CD4-positive, CD25-positive, alpha-beta regulatory T cell (primary cell): ENCODE results near the gene PCNX4. TPM values are rescaled to one million over a fixed set of nuclear protein-coding genes. Genes with fewer than 3 reads are reported as not detected.
A peak's percentile ranks its signal among the peaks of the same experiment; 100 is the strongest.

Experiments
- ATAC-seq, 2 donors: fragments of 150-1000 bp; cut with Tn5 transposase; one replicate each; pipeline ENCODE4 v1.10.0; 2021; ENCODE audit warnings: low read depth in 2 of 2, moderate number of reproducible peaks in 2 of 2, moderate library complexity in 1 of 2
- DNase-seq, 3 donors: peaks; one replicate each; pipeline versions ENCODE4 v3.0.0 to v3.0.0-alpha.2; 2012 to 2022; ENCODE audit warnings: mixed read lengths in 1 of 3
- H3K27ac ChIP-seq: one replicate; pipeline ENCODE4 v1.7.0; 2013; ENCODE audit warnings: mild to moderate bottlenecking, low read length; ENCODE audit not compliant: insufficient read depth, poor library complexity, severe bottlenecking
- H3K27me3 ChIP-seq: one replicate; pipeline ENCODE4 v1.7.0; 2013; ENCODE audit warnings: low read length; ENCODE audit not compliant: control insufficient read depth, insufficient read depth
- H3K36me3 ChIP-seq: one replicate; pipeline ENCODE4 v1.7.0; 2013; ENCODE audit warnings: mild to moderate bottlenecking, low read length, moderate library complexity; ENCODE audit not compliant: control insufficient read depth, insufficient read depth
- H3K4me1 ChIP-seq: 2 replicates; pipeline ENCODE4 v1.7.0; 2013; ENCODE audit warnings: mild to moderate bottlenecking, low read length; ENCODE audit not compliant: insufficient read depth, control insufficient read depth, poor library complexity, severe bottlenecking
- H3K4me3 ChIP-seq: one replicate; pipeline ENCODE4 v1.7.0; 2013; ENCODE audit warnings: low read depth, mild to moderate bottlenecking, low read length, moderate library complexity
- H3K9me3 ChIP-seq, 2 experiments: 1 replicate in 1 of 2; 2 replicates in 1 of 2; pipeline ENCODE4 v1.7.0; 2013; ENCODE audit warnings: low read length in 2 of 2, mild to moderate bottlenecking in 1 of 2, moderate library complexity in 1 of 2; ENCODE audit not compliant: control insufficient read depth in 2 of 2
- H3K27ac Mint-ChIP-seq, 3 donors: one replicate each; pipeline ENCODE4 v1.8.0; 2020 to 2022; ENCODE audit warnings: mild to moderate bottlenecking in 3 of 3, mixed read lengths in 3 of 3, moderate library complexity in 2 of 3
- H3K27me3 Mint-ChIP-seq: one replicate; pipeline ENCODE4 v1.8.0; 2022; ENCODE audit warnings: mild to moderate bottlenecking, mixed read lengths
- H3K36me3 Mint-ChIP-seq: one replicate; pipeline ENCODE4 v1.8.0; 2020; ENCODE audit warnings: mixed read lengths
- H3K4me1 Mint-ChIP-seq, 4 donors: one replicate each; pipeline ENCODE4 v1.8.0; 2020 to 2022; ENCODE audit warnings: mixed read lengths in 4 of 4, mild to moderate bottlenecking in 1 of 4
- H3K4me3 Mint-ChIP-seq, 4 donors: one replicate each; pipeline ENCODE4 v1.8.0; 2020 to 2022; ENCODE audit warnings: mild to moderate bottlenecking in 4 of 4, mixed read lengths in 4 of 4, moderate library complexity in 3 of 4
- H3K9me3 Mint-ChIP-seq, 7 donors: one replicate each; pipeline ENCODE4 v1.8.0; 2020 to 2022; ENCODE audit warnings: mixed read lengths in 7 of 7, mild to moderate bottlenecking in 3 of 7, moderate library complexity in 2 of 7
- polyA plus RNA-seq, 4 donors: library from polyadenylated mRNA; unstranded; fragments of 300-500 nt; fragmentation: Illumina TruSeq; gene quantifications; one replicate each; pipeline ENCODE4 v1.2.3, GENCODE V29; 2021
- total RNA-seq: library from RNA; stranded (reverse); gene quantifications from one replicate; pipeline ENCODE4 v1.2.3, GENCODE V29; 2022

PCNX4 gene
- total and polyA plus RNA-seq, 5 donors from 2014 or later, result 14.1 to 34.7 (median 17.9) TPM

GRCh38 chr14:60184146-60184904, 92.6 kb downstream of the PCNX4 start:
- H3K27me3 Mint-ChIP-seq, result peaks cover 11% of the 10 kb centered on the region
- Histone ChIP-seq H3K9me3 (peaks cover 0 to 2% of the 10 kb centered on the region in 2 experiments), H3K4me3 (peak overlapping the region; percentile 94), H3K27me3 (no peaks in the 10 kb centered on the region), H3K4me1 (peaks cover 5% of the 10 kb centered on the region), H3K27ac (peak overlapping the region; percentile 52), H3K36me3 (no peaks in the 10 kb centered on the region)
- peak overlapping the region; percentile 75 to 87 (median 84) for H3K27ac Mint-ChIP-seq
- peak; percentile 57 to 67 for ATAC-seq
- peak; percentile 26 to 85 (median 78) for DNase-seq
- no peaks in the 10 kb centered on the region for H3K36me3 Mint-ChIP-seq
- peaks cover 0 to 15% (median 9%) of the 10 kb centered on the region in 4 donors for H3K4me1 Mint-ChIP-seq
- H3K9me3 Mint-ChIP-seq, result peaks cover 0 to 14% (median 0%) of the 10 kb centered on the region in 7 donors
- peak overlapping the region; percentile 20 to 96 (median 82) for H3K4me3 Mint-ChIP-seq

DNA sequence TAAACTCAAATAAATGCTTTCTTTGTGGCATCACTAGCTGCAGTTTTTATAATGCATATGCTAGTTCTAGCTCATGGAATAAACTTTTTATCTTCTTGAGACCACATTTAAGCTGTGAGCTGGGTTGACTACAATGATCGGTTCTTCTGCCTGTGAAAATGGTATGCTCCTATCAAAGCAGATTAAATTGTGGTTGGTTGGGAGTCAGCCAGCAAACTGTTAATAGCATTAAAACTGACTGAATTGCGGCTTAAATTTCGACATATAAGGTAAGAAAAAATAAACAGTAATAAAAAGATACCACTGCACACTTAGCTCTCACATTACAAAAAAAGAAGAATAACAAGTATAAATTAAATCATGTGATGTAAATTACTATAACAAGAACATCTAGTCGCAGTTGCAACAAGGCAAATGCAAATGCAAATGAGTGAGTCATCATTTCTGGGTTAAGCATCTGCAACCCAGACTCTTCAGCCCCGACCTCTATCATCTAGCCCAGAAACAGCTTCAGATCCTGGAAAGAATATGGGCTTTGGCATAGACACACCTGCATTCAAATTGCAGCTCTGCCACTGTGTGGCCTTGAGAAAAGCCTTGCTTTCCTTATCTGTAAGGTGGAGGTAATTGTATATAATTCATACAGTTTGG, 93.3 kb downstream of the PCNX4 start:
- Mint-ChIP-seq H3K4me3 (no peak overlapping the region), H3K36me3 (no peaks in the 10 kb centered on the region), H3K27ac (peak overlapping the region in 1 of 3 donors; percentile 45), H3K9me3 (peaks cover 0 to 9% (median 0%) of the 10 kb centered on the region in 7 donors), H3K4me1 (peaks cover 0 to 15% (median 9%) of the 10 kb centered on the region in 4 donors), H3K27me3 (peaks cover 11% of the 10 kb centered on the region)
- Histone ChIP-seq H3K27ac (no peak overlapping the region), H3K36me3 (no peaks in the 10 kb centered on the region), H3K9me3 (peaks cover 0 to 2% of the 10 kb centered on the region in 2 experiments), H3K4me1 (peaks cover 5% of the 10 kb centered on the region), H3K4me3 (no peak overlapping the region), H3K27me3 (no peaks in the 10 kb centered on the region)
- ATAC-seq, result no peak
- DNase-seq, result no peak

- Histone ChIP-seq H3K36me3 (no peaks in the 10 kb centered on the region), H3K27me3 (no peaks in the 10 kb centered on the region), H3K27ac (no peak overlapping the region), H3K4me1 (peaks cover 5% of the 10 kb centered on the region), H3K9me3 (no peaks in the 10 kb centered on the region), H3K4me3 (no peak overlapping the region)
- Mint-ChIP-seq H3K27ac (no peak overlapping the region), H3K27me3 (peaks cover 18% of the 10 kb centered on the region), H3K9me3 (no peaks in the 10 kb centered on the region), H3K4me1 (peaks cover 0 to 15% (median 9%) of the 10 kb centered on the region in 4 donors), H3K4me3 (no peak overlapping the region), H3K36me3 (no peaks in the 10 kb centered on the region)
- DNase-seq (no peak), ATAC-seq (no peak)
Observed at GRCh38 chr14:60188115-60188514, 96.4 kb downstream of the PCNX4 start.

- no peak overlapping the region for H3K4me3 Mint-ChIP-seq
- no peaks in the 10 kb centered on the region for H3K9me3 Mint-ChIP-seq
- ATAC-seq (no peak), DNase-seq (no peak)
- no peaks in the 10 kb centered on the region for H3K36me3 Mint-ChIP-seq
- Histone ChIP-seq H3K9me3 (no peaks in the 10 kb centered on the region), H3K4me1 (peaks cover 5% of the 10 kb centered on the region), H3K4me3 (no peak overlapping the region), H3K27me3 (no peaks in the 10 kb centered on the region), H3K36me3 (no peaks in the 10 kb centered on the region), H3K27ac (no peak overlapping the region)
- H3K4me1 Mint-ChIP-seq, result peaks cover 0 to 9% (median 7%) of the 10 kb centered on the region in 4 donors
- peaks cover 18% of the 10 kb centered on the region for H3K27me3 Mint-ChIP-seq
- no peak overlapping the region for H3K27ac Mint-ChIP-seq
Observed at GRCh38 chr14:60188696-60189095, 97.0 kb downstream of the PCNX4 start.

DNA sequence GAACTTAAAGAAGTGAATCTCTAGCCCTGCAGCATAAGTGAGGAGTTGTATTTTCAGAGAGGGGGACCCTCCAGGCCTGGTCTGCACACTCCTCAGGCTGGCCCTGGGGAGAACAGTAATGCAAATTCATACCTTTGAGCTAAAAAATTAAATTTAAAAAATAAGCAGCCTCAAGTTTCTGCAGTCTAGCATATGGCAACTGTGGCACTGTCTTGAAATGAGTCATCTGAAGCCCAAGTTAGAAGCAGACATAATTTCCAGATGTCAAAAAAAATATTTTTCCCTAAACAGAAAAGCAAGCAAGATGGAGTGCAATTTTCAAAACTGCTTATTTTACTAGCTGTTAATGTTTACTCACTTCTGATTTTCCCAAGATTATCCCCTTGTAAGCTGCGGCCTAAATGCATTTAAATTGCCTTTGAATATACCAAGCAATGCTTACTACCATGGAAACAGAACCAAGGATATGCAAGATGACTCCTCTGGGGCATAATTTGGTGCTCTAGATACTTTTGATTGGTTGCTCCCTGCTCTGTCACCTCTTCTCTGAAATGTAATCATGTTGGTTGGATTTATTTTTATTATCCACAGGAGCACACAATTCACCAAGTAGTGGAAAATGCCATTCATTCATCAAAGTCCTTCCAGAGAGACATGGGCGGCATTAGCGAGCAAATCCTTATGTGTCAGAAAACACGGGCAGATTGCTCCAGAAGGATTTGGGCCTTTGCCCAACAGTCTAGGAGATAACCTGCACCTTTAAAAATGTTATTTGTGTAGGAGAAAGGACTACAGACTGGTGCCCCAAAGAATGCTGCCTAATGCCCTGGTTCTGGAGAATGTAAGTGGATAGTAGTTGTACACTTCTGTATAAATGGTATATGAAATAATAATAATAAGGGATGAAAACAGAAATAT, 98.5 kb downstream of the PCNX4 start:
- Mint-ChIP-seq H3K9me3 (no peaks in the 10 kb centered on the region), H3K27me3 (peaks cover 12% of the 10 kb centered on the region), H3K36me3 (no peaks in the 10 kb centered on the region), H3K27ac (no peak overlapping the region), H3K4me3 (no peak overlapping the region), H3K4me1 (no peaks in the 10 kb centered on the region)
- H3K27ac ChIP-seq, result no peak overlapping the region
- H3K9me3 ChIP-seq, result no peaks in the 10 kb centered on the region
- no peak for DNase-seq
- H3K4me3 ChIP-seq, result no peak overlapping the region
- no peak for ATAC-seq
- no peaks in the 10 kb centered on the region for H3K27me3 ChIP-seq
- no peaks in the 10 kb centered on the region for H3K4me1 ChIP-seq
- no peaks in the 10 kb centered on the region for H3K36me3 ChIP-seq

DNA sequence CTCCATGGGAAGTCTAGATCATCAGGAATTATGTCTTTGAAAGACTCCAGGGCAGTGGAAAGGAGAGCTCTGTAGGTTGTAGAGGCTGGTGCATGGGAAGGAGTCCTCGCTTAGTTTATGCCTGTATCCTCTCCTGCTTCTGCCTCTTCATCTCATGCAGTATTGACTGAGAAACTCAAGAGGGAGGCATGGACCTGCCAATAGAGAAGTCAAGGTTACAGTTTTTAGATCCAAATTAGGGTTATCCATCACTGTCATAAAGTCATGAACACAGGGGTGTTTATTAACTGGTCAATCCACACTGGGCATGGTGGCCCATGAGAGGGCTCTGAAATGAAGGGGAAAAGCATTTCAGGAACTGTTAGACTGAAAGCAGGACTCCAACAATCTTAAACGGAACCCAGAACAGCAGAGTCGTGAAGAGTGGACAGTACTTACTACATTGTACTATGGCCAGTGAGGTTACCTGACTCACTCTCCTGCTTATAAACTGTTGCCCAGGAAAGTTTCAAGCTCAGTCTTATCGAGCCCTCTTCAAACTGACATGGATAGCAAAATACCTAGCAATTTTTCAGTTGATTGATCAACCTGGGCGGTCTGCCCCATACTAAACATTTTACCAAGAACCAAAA, 103.6 kb downstream of the PCNX4 start:
- H3K4me1 Mint-ChIP-seq, result peaks cover 0 to 5% (median 5%) of the 10 kb centered on the region in 4 donors
- Histone ChIP-seq H3K27me3 (no peaks in the 10 kb centered on the region), H3K4me1 (no peaks in the 10 kb centered on the region), H3K36me3 (no peaks in the 10 kb centered on the region), H3K9me3 (peaks cover 10 to 14% of the 10 kb centered on the region in 2 experiments), H3K27ac (no peak overlapping the region), H3K4me3 (no peak overlapping the region)
- peaks cover 24% of the 10 kb centered on the region for H3K27me3 Mint-ChIP-seq
- no peak overlapping the region for H3K27ac Mint-ChIP-seq
- ATAC-seq (peak in 1 of 2 donors; percentile 44), DNase-seq (peak in 2 of 3 donors; percentile 7 to 11)
- no peak overlapping the region for H3K4me3 Mint-ChIP-seq
- H3K36me3 Mint-ChIP-seq, result peaks cover 11% of the 10 kb centered on the region
- peaks cover 0 to 16% (median 5%) of the 10 kb centered on the region in 7 donors for H3K9me3 Mint-ChIP-seq

GRCh38 chr14:60196291-60196690, 104.6 kb downstream of the PCNX4 start:
- Mint-ChIP-seq H3K36me3 (peaks cover 11% of the 10 kb centered on the region), H3K4me1 (peaks cover 0 to 5% (median 5%) of the 10 kb centered on the region in 4 donors), H3K4me3 (no peak overlapping the region), H3K9me3 (peaks cover 0 to 20% (median 5%) of the 10 kb centered on the region in 7 donors), H3K27me3 (peaks cover 34% of the 10 kb centered on the region), H3K27ac (no peak overlapping the region)
- Histone ChIP-seq H3K4me3 (no peak overlapping the region), H3K9me3 (peaks cover 10 to 14% of the 10 kb centered on the region in 2 experiments), H3K4me1 (no peaks in the 10 kb centered on the region), H3K27ac (no peak overlapping the region), H3K36me3 (no peaks in the 10 kb centered on the region), H3K27me3 (no peaks in the 10 kb centered on the region)
- DNase-seq, result peak in 1 of 3 donors; percentile 9
- ATAC-seq, result peak in 1 of 2 donors; percentile 50
